ENCODE data around the gene SLC25A14.

Gene SLC25A14

DNA sequence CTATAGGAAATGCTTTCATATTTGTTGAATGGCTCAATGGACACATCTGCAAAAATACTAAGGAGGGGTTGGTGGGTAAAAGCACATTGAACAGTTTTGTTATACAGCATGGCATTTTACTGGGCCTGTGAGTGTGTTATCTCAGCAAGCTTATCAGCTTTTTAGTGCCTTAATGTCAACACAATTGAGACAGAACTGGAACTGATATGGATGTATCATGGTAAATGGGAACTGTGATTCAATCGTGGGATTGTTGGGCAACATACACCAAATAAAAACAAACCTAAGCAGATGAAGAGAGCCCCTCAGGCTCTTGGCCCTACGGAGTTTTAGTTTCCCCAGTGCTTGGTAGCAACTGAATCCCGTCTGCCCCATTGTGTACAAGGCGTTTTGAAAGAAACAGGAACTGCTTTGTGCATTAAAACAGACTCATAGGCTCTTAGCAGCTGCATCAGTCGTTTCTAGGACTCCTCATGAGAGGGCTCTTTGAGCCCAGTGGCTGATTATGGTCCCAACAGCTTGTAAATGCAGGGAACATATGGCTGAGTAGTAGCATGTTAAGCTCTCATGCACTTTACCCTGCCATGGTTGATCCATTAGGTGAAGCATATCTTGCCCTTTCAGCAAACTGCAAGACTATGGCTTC is 38.4 kb downstream of the SLC25A14 start:
- DNase-seq (ENCODE audit: low read depth) = no peak

DNA sequence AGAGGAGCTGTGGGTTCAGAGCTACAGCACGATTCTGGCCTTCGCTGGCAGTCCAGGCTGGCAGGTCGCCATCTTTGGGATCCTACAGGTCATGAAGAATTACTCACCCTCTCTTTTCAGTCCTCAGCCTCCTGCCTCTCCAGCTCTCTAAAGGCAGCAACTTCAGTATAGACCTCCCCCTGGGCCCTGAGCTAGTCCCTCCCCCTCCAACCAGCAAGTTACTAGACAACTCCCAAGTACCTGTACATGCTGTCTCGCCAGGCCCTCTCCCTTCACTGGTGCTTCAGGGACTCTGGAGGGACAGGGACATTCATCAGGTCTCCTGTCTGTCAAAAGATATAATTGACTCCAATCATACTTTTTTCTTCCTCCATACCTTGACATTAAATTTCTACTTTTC is 45.8 kb downstream of the SLC25A14 start, which contains the start of gene GPR119:
Gene GPR119, minus strand, starts transcription at position 155 of the 400 bp plus-strand sequence. CDS start 227 bp downstream, outside the sequence.
- DNase-seq (ENCODE audit: low read depth) = no peak

DNA sequence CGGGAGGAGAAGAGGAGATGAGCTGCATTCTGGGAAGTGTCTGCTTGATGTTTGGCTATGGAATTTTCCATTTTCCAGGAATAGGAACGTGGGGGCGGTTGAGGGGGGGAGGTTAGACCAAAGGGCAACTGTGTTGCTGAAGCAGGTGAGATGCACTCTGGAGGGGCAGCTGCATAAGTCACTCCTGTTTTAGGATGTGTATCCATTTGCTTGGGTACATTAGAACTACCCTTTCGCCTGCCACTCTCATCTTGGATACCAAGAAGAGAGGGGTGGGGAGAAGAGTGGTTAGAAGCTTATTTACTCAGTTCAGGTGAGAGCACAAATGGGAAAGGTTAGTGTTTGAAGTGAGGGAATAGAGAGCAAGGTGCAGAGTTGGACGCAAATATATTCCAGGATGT is 46.7 kb downstream of the SLC25A14 start:
- no peak for DNase-seq (ENCODE audit: low read depth)

DNA sequence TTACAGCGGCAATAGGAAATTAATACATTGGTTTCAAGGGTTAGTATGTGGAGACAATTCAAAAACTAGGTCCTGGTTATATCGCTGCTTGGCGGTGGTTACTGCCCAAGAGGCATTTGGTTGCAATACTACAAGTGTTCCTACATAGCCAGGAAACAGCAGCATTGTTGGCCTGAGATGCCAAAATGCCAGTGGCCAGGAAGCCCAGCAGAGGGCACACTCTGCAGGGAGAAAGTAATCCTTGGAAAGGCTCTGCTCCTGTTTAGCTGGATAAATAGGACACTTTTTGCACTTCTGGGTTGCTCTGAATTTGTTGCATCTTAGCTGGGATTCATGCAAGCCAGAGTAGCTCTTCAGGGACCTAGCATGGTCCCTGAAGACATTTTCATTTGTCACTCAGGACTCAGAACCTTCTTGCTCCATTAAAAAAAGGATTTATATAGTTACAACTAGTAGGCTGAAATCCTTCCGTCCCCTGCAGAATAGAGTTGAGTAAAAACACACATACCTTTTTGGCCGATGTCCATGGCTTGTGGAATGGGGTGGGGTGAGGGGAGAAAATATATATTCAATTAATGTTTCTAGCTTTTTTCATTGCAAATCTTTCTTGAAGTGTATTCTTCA is 53.8 kb downstream of the SLC25A14 start:
- DNase-seq (ENCODE audit: low read depth) = no peak

DNA sequence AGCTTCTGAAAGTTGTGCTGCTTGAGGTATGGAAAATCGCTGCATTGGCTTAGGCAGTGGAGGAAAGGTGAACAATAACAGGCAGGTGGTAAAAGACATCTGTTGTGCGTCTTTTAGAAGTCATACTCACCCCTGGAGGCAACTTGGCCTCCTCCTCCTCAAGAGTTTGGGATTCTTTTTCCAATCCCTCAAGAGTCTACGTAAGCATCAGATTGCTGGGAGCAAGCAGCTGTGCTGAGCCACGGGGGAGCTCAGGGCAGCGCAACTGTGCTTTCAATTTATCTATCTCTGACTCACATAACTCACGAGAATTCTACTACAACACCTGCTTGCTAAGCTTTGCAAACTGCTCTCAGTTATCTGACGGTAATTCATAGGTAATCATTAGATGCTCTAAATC is 55.6 kb downstream of the SLC25A14 start:
- no peak for DNase-seq (ENCODE audit: low read depth)

DNA sequence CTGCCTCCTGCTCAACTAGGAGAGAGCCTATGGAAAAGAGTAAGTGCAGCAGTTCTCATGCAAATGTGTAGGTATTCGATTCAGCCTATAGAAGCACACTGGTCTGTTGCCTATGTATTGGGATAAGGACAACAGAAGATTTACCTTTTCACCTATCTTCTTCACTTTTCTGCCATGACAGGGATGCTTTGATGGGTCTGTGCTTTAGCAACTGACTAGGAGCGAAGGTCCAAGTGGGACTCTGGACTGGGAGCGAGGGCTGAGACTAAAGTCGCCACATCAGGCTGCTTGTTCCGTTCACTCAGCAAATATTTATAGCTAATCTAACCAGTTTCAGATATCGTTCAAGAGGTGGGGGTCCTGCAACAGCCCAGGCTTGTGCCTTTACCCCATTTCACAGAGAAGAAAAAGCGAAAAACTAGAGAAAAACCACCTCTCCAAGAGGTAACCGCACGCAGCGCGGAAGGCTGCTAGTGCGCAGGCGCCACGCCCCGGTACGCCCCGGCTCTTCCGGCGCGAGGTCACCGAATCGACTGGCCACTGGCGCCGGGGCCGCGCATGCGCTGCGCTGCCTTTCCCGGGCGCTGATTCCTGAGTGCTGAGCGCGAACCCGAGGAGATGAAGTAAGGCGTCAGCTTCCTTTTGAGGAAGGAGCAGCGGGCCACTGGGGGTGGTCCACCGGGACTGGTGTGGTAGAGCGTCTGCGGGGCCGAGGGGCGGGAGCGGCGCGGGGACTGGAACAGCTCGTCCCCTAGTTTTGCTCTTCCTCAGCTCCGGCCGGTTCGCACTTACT is 61.9 kb downstream of the SLC25A14 start, which contains the start of gene RBMX2:
Gene RBMX2, plus strand, starts transcription at position 573 of the 793 bp plus-strand sequence. Its CDS starts 46 bp downstream, at position 619.
- DNase-seq (ENCODE audit: low read depth) = peak; percentile 60

DNA sequence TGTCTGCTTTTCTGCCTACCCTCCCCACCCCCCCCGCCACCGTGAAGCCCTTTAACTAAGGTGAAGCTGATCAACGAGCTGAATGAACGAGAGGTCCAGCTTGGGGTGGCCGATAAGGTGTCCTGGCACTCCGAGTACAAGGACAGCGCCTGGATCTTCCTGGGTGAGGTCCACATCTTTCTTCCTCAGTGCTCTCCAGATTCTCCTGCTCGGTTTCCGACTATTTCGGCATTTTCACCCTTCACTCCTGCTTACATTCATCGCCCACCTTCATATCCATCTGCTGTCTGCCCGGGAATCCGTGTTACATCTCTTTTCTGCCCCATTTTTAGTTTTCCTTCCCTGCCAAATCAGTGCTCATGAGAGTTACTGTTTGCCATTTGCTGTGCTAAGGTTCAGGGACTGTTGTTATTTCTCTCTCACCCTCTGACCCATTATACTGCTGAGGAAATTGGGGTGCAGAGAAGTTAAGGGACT is 62.5 kb downstream of the SLC25A14 start:
- DNase-seq (ENCODE audit: low read depth) = no peak

DNA sequence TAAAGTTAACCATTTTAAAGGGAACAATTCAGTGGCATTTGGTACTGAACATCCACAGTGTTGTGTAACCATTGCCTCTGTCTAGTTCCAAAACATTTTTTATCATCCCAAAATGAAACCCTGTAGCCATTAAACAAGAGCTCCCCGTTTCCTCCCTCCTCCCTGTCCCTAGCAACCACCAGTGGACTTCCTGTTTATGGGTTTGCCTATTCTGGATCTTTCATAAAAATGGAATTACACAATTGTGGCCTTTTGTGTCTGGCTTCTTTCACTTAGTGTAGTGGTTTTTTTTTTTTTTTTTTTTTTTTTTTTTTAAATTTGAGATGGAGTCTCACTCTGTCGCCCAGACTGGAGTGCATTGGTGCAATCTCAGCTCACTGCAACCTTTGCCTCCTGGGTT is 73.7 kb downstream of the SLC25A14 start:
- DNase-seq (ENCODE audit: low read depth) = no peak

DNA sequence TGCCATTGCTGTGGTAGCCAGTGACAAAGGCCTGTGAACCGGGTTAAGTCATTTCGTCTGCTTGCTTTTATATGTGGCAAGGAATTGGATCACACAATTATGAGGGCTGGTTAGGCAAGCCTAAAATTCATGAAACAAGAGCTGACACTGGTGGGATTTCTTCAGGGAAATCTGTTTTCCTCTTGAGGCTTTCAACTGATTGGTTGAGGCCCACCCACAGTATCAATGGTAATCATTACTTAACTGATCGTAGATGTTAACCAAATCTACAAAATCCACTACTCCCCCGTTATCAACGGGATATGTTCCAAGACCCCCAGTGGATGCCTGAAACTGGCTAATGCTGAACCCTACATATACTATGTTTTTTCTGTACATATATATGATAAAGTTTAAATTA is 75.1 kb downstream of the SLC25A14 start:
- DNase-seq (ENCODE audit: low read depth) = no peak

DNA sequence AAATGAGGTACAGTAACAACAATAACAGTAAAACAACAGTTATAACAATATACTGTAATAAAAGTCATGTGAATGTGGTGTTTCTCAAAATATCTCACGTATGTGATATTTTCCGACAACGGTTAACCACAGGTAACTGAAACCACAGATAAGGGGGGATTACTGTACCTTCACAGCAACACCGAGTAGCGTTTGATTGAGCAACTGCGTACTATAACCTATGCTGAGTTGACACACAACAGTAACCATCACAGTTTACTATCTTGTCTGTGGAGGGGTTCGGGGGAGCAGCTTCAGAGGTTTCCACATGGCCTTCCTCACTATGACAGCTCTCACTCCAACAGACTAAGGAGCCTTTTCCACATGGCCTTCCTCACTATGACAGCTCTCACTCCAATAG is 75.5 kb downstream of the SLC25A14 start:
- DNase-seq (ENCODE audit: low read depth) = no peak

DNA sequence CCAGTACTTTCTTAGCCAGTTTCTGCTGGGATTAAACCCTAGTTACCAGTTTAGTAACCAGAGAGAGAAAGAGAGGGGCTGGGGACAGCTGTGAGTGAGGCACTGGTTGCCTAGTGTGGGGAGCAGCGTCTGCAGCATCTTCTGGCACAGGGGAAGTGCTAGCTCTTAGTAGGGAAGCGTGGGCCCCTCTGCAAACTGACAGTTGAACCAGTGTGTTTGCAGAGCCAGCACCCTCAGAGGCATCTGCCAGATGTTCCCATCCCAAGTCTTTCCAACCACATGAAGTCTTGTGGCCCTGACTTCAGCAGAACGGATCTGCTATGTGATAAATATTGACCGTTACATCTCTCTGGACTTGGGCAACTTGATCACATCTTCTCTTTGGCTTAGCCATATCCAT is 77.1 kb downstream of the SLC25A14 start:
- no peak for DNase-seq (ENCODE audit: low read depth)

DNA sequence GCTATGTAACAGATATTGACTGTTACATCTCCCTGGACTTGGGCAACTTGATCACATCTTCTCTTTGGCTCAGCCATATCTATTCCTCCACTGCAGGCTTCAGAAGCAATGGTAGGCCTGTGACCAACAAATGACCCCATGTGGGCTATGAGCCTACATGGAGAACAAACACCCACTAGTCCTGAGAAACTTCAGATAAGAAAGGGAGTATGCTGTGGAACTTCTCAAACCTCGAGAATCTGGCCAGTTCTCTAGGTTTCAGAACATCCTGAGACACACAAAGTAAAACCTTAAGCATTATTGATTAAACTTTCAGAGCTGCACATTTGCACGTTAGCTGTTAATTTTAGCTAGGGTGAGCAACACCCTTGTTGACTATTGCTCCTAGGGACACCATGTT is 78.3 kb downstream of the SLC25A14 start:
- DNase-seq (ENCODE audit: low read depth) = no peak

DNA sequence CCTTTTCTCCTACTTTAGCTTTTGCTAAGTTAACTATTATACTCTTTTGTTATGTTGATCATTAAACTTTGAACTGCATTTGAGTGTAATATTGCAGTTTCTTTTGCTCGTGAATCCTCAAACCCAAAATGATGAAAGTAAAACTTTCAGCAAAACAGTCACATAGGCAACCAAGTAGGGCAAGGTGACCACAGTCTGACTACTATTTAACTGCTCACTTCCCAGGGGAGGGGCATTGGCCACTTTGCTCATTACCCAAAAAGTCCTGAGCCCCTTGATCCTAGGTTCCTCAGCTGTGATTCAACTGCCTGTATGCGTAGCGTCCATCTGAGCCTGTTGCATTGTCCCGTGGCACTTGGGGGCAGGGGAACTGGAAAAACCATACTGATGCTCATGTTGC is 79.0 kb downstream of the SLC25A14 start:
- DNase-seq (ENCODE audit: low read depth) = no peak

DNA sequence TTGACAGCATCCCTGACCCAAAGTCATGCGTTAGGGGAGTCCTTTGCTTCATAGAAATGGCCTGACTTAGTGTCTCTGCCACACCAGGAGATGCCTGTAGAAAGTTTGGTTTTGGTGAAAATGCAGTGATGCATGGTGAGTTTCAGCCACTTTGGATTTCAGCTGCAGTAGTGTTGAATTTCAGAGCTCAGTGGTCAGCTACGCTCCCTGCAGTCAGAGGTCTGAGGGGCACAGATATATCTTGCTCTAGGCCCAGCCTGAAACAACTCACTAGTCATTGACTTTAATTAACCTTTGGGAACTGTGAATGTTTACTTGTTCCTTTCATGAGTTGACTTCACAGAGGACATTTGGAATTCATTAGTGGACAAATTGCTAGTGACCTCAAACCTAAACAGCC is 79.5 kb downstream of the SLC25A14 start:
- DNase-seq (ENCODE audit: low read depth) = no peak

Data from CMK (cell line).